H9 (cell line): ENCODE measurements around the gene ADAMTSL4. TPM values are rescaled to one million over a fixed set of nuclear protein-coding genes. Genes with fewer than 3 reads are reported as not detected.
A peak's percentile ranks its signal among the peaks of the same experiment; 100 is the strongest.

ENCODE experiments used
- DNase-seq: peaks from one replicate; pipeline ENCODE4 v3.0.0-alpha.2; 2017
- H2AFZ ChIP-seq: one replicate; pipeline ENCODE4 v1.6.1; 2013; ENCODE audit warnings: mild to moderate bottlenecking, low read length, control low read depth, moderate library complexity
- H2AK5ac ChIP-seq: 2 replicates; pipeline ENCODE4 v1.6.1; 2013; ENCODE audit warnings: low read length, control low read depth, mixed read lengths; ENCODE audit not compliant: insufficient read length
- H2BK120ac ChIP-seq: one replicate; pipeline ENCODE4 v1.6.1; 2013; ENCODE audit warnings: low read depth, mild to moderate bottlenecking, low read length, control low read depth, inconsistent platforms; ENCODE audit not compliant: poor library complexity, severe bottlenecking
- H2BK12ac ChIP-seq: 2 replicates; pipeline ENCODE4 v1.6.1; 2013; ENCODE audit warnings: low read length, control low read depth, mixed read lengths, low read depth; ENCODE audit not compliant: insufficient read length
- H2BK15ac ChIP-seq: 2 replicates; pipeline ENCODE4 v1.6.1; 2013; ENCODE audit warnings: low read depth, low read length, control low read depth
- H2BK20ac ChIP-seq: one replicate; pipeline ENCODE4 v1.6.1; 2013; ENCODE audit warnings: low read depth, mild to moderate bottlenecking, low read length, control low read depth, inconsistent platforms; ENCODE audit not compliant: poor library complexity, severe bottlenecking
- H2BK5ac ChIP-seq: 2 replicates; pipeline ENCODE4 v1.6.1; 2013; ENCODE audit warnings: low read length, control low read depth, mixed read lengths; ENCODE audit not compliant: insufficient read length
- H3K14ac ChIP-seq: 2 replicates; pipeline ENCODE4 v1.6.1; 2013; ENCODE audit warnings: low read length, control low read depth; ENCODE audit not compliant: insufficient read depth
- H3K18ac ChIP-seq: 2 replicates; pipeline ENCODE4 v1.6.1; 2013; ENCODE audit warnings: low read depth, mild to moderate bottlenecking, mixed read lengths, low read length, control low read depth; ENCODE audit not compliant: insufficient read length
- H3K23ac ChIP-seq: 2 replicates; pipeline ENCODE4 v1.6.1; 2013; ENCODE audit warnings: low read length, control low read depth, mixed read lengths, low read depth; ENCODE audit not compliant: insufficient read length
- H3K23me2 ChIP-seq: 2 replicates; pipeline ENCODE4 v1.6.1; 2013; ENCODE audit warnings: low read depth, mild to moderate bottlenecking, mixed read lengths, low read length, control low read depth; ENCODE audit not compliant: insufficient read length, poor library complexity, severe bottlenecking
- H3K27ac ChIP-seq: 2 replicates; pipeline ENCODE4 v1.5.1; 2013; ENCODE audit warnings: low read length, control low read depth, mixed read lengths, low read depth; ENCODE audit not compliant: insufficient read length
- H3K27me3 ChIP-seq: 2 replicates; pipeline ENCODE4 v1.6.1; 2013; ENCODE audit warnings: low read length, control low read depth, inconsistent platforms; ENCODE audit not compliant: insufficient read depth
- H3K4ac ChIP-seq: 2 replicates; pipeline ENCODE4 v1.6.1; 2013; ENCODE audit warnings: low read depth, mild to moderate bottlenecking, control low read depth, inconsistent platforms, low read length, moderate library complexity
- H3K4me1 ChIP-seq: 2 replicates; pipeline ENCODE4 v1.6.1; 2013; ENCODE audit warnings: low read length, control low read depth, inconsistent platforms; ENCODE audit not compliant: insufficient read depth
- H3K4me2 ChIP-seq: 2 replicates; pipeline ENCODE4 v1.6.1; 2013; ENCODE audit warnings: low read length, control low read depth, mixed read lengths; ENCODE audit not compliant: insufficient read length, insufficient read depth
- H3K56ac ChIP-seq: 2 replicates; pipeline ENCODE4 v1.6.1; 2013; ENCODE audit warnings: low read depth, mild to moderate bottlenecking, mixed read lengths, low read length, control low read depth; ENCODE audit not compliant: insufficient read length
- H3K79me1 ChIP-seq: 2 replicates; pipeline ENCODE4 v1.6.1; 2013; ENCODE audit warnings: low read depth, mild to moderate bottlenecking, moderate library complexity, low read length, control low read depth, inconsistent platforms; ENCODE audit not compliant: insufficient read depth, poor library complexity, severe bottlenecking
- H3K79me2 ChIP-seq: 2 replicates; pipeline ENCODE4 v1.6.1; 2013; ENCODE audit warnings: low read length, control low read depth, inconsistent platforms; ENCODE audit not compliant: insufficient read depth
- H3K9ac ChIP-seq: 2 replicates; pipeline ENCODE4 v1.6.1; 2013; ENCODE audit warnings: low read length, control low read depth, mixed read lengths; ENCODE audit not compliant: insufficient read length; ENCODE audit errors: extremely low read depth
- H3K9me3 ChIP-seq: one replicate; pipeline ENCODE4 v1.6.1; 2013; ENCODE audit warnings: low read depth, low read length, inconsistent platforms; ENCODE audit not compliant: control insufficient read depth
- H3T11ph ChIP-seq: one replicate; pipeline ENCODE4 v1.6.1; 2013; ENCODE audit warnings: mild to moderate bottlenecking, low read length, control low read depth, inconsistent platforms
- H4K20me1 ChIP-seq: one replicate; pipeline ENCODE4 v1.6.1; 2013; ENCODE audit not compliant: control insufficient read depth, insufficient read length, insufficient read depth
- H4K5ac ChIP-seq: 2 replicates; pipeline ENCODE4 v1.6.1; 2013; ENCODE audit warnings: low read depth, mild to moderate bottlenecking, mixed read lengths, low read length, control low read depth; ENCODE audit not compliant: insufficient read length
- H4K8ac ChIP-seq: replicated peaks from 2 replicates; pipeline ENCODE4 v1.6.1; 2013; ENCODE audit warnings: low read length, control low read depth, mixed read lengths, low read depth; ENCODE audit not compliant: insufficient read length
- H4K91ac ChIP-seq: 2 replicates; pipeline ENCODE4 v1.6.1; 2013; ENCODE audit warnings: low read depth, mild to moderate bottlenecking, moderate library complexity, mixed read lengths, low read length, control low read depth; ENCODE audit not compliant: insufficient read length
- H3K27ac Mint-ChIP-seq, 3 experiments: 2 replicates in 2 of 3; 3 replicates in 1 of 3; pipeline ENCODE4 v1.8.0; 2020 to 2021; ENCODE audit warnings: mixed read lengths in 3 of 3, mild to moderate bottlenecking in 1 of 3, moderate library complexity in 1 of 3
- H3K27me3 Mint-ChIP-seq: 2 replicates; pipeline ENCODE4 v1.8.0; 2021; ENCODE audit warnings: low read depth, mild to moderate bottlenecking, moderate library complexity, mixed read lengths
- H3K36me3 Mint-ChIP-seq, 3 experiments: 2 replicates in 2 of 3; 3 replicates in 1 of 3; pipeline ENCODE4 v1.8.0; 2020 to 2021; ENCODE audit warnings: low read depth in 3 of 3, mixed read lengths in 3 of 3; ENCODE audit not compliant: insufficient read depth in 1 of 3
- H3K4me1 Mint-ChIP-seq, 2 experiments: 2 replicates each; pipeline ENCODE4 v1.8.0; 2020; ENCODE audit warnings: mixed read lengths in 2 of 2
- H3K4me3 Mint-ChIP-seq, 2 experiments: 2 replicates in 1 of 2; 3 replicates in 1 of 2; pipeline ENCODE4 v1.8.0; 2020 to 2021; ENCODE audit warnings: mild to moderate bottlenecking in 2 of 2, mixed read lengths in 2 of 2, moderate library complexity in 1 of 2
- H3K9me3 Mint-ChIP-seq, 2 experiments: 2 replicates in 1 of 2; 3 replicates in 1 of 2; pipeline ENCODE4 v1.8.0; 2020; ENCODE audit warnings: mild to moderate bottlenecking in 2 of 2, mixed read lengths in 2 of 2, moderate library complexity in 1 of 2
- WGBS: extraction: QIAGEN DNeasy Blood & Tissue Kit; methylation state at CpG from one replicate; pipeline ENCODE4 v1.1.7; 2013; ENCODE audit warnings: missing lambda C conversion rate, low lambda C conversion rate, mixed read lengths; ENCODE audit not compliant: insufficient read length; ENCODE audit errors: extremely low coverage; 5-methylcytosine and 5-hydroxymethylcytosine counted together
- total RNA-seq: library from RNA; stranded (reverse); gene quantifications from 2 replicates; pipeline ENCODE4 v1.2.1, GENCODE V29; 2021
- TF ChIP-seq, protein P1 (sequence below): fragments of 200-600 bp; sonication (generic); conservative IDR thresholded peaks from 3 replicates; pipeline ENCODE4 v1.8.0; 2021; ENCODE audit warnings: antibody characterized with exemption, mild to moderate bottlenecking

The ADAMTSL4 gene
- total RNA-seq, 1 experiment from 2014 or later, result 6.1 TPM

- Histone ChIP-seq H2AFZ (no peak overlapping the region), H3K79me2 (peaks cover 35% of the 10 kb centered on the region), H3K4me1 (peaks cover 2% of the 10 kb centered on the region), H3K14ac (no peak overlapping the region), H2BK12ac (no peak overlapping the region), H2BK20ac (no peak overlapping the region), H3K79me1 (no peaks in the 10 kb centered on the region), H3K27me3 (no peaks in the 10 kb centered on the region), H4K5ac (no peak overlapping the region), H2BK5ac (no peak overlapping the region), H3K4ac (no peak overlapping the region), H2AK5ac (no peak overlapping the region), H4K91ac (no peak overlapping the region), H3K23me2 (peaks cover 7% of the 10 kb centered on the region), H2BK120ac (no peak overlapping the region), H3T11ph (no peak overlapping the region), H3K9me3 (no peaks in the 10 kb centered on the region), H3K27ac (no peak overlapping the region), H4K20me1 (no peaks in the 10 kb centered on the region), H3K9ac (no peak overlapping the region), H4K8ac (no peak overlapping the region), H3K18ac (no peak overlapping the region), H3K23ac (no peak overlapping the region), H3K4me2 (peak overlapping the region; percentile 98), H2BK15ac (no peak overlapping the region), H3K56ac (no peak overlapping the region)
- Mint-ChIP-seq H3K27ac (peak overlapping the region in 1 of 3 experiments; percentile 96; a peak in 3 of 7 replicates), H3K36me3 (peaks cover 71 to 84% (median 74%) of the 10 kb centered on the region in 3 experiments), H3K4me3 (peak overlapping the region; percentile 96 to 97), H3K27me3 (peaks cover 3% of the 10 kb centered on the region; the same call in 1 of the 2 replicates), H3K9me3 (peaks cover 6 to 15% of the 10 kb centered on the region in 2 experiments; a peak in 4 of 5 replicates), H3K4me1 (peaks cover 47 to 59% of the 10 kb centered on the region in 2 experiments)
- TF ChIP-seq, protein P1, sequence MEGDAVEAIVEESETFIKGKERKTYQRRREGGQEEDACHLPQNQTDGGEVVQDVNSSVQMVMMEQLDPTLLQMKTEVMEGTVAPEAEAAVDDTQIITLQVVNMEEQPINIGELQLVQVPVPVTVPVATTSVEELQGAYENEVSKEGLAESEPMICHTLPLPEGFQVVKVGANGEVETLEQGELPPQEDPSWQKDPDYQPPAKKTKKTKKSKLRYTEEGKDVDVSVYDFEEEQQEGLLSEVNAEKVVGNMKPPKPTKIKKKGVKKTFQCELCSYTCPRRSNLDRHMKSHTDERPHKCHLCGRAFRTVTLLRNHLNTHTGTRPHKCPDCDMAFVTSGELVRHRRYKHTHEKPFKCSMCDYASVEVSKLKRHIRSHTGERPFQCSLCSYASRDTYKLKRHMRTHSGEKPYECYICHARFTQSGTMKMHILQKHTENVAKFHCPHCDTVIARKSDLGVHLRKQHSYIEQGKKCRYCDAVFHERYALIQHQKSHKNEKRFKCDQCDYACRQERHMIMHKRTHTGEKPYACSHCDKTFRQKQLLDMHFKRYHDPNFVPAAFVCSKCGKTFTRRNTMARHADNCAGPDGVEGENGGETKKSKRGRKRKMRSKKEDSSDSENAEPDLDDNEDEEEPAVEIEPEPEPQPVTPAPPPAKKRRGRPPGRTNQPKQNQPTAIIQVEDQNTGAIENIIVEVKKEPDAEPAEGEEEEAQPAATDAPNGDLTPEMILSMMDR, result no peak
- no peak for DNase-seq
- no CpG with 5 or more reads among the region's 4 CpGs for WGBS
These were observed 25.9 kb downstream of the ADAMTSL4 start for GRCh38 chr1:150575072-150575489.
